ENCODE data around the gene RC3H1.

DNA sequence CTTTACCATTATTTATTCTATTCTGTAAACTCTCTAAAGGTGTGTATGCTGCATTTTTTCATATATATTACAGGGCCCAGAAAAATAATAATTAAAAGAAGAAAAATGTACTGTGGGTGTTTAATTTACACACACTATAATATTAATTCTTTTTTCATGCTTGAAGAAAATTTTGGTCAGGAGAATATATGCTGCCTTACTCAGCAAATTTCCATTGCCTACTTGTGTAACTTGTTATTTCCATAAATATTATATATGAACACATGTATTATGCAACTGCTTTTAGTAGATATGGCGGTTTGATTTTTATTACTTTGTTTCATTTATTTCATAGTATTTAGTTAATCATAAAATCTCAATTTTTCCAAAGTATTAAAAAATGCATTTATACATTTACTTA, 58.7 kb downstream of the RC3H1 start:
- no peak for TF ChIP-seq ZBTB33 (IDR thresholded peaks at IDR 0.05; ENCODE audit: borderline replicate concordance, low read depth)
- TF ChIP-seq FOXM1 (IDR thresholded peaks at IDR 0.05; ENCODE audit: low read depth) = no peak
- TF ChIP-seq, protein P1, sequence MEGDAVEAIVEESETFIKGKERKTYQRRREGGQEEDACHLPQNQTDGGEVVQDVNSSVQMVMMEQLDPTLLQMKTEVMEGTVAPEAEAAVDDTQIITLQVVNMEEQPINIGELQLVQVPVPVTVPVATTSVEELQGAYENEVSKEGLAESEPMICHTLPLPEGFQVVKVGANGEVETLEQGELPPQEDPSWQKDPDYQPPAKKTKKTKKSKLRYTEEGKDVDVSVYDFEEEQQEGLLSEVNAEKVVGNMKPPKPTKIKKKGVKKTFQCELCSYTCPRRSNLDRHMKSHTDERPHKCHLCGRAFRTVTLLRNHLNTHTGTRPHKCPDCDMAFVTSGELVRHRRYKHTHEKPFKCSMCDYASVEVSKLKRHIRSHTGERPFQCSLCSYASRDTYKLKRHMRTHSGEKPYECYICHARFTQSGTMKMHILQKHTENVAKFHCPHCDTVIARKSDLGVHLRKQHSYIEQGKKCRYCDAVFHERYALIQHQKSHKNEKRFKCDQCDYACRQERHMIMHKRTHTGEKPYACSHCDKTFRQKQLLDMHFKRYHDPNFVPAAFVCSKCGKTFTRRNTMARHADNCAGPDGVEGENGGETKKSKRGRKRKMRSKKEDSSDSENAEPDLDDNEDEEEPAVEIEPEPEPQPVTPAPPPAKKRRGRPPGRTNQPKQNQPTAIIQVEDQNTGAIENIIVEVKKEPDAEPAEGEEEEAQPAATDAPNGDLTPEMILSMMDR (IDR thresholded peaks at IDR 0.05) = no peak
- TF ChIP-seq JUND (IDR thresholded peaks at IDR 0.05) = no peak
- TF ChIP-seq, protein P2, sequence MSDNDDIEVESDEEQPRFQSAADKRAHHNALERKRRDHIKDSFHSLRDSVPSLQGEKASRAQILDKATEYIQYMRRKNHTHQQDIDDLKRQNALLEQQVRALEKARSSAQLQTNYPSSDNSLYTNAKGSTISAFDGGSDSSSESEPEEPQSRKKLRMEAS (IDR thresholded peaks at IDR 0.05; ENCODE audit: low read depth) = no peak
- no peak for TF ChIP-seq POLR2AphosphoS5 (IDR thresholded peaks at IDR 0.05; ENCODE audit: low read depth, low read length)
- TF ChIP-seq, protein P3, sequence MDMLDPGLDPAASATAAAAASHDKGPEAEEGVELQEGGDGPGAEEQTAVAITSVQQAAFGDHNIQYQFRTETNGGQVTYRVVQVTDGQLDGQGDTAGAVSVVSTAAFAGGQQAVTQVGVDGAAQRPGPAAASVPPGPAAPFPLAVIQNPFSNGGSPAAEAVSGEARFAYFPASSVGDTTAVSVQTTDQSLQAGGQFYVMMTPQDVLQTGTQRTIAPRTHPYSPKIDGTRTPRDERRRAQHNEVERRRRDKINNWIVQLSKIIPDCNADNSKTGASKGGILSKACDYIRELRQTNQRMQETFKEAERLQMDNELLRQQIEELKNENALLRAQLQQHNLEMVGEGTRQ (IDR thresholded peaks at IDR 0.05; ENCODE audit: borderline replicate concordance, low read depth, low read length) = no peak
- no peak for TF ChIP-seq FOXJ3 (CRISPR knock-in tag; IDR thresholded peaks at IDR 0.05)
- no peak for TF ChIP-seq ELF1 (IDR thresholded peaks at IDR 0.05)
- no peak for TF ChIP-seq RAD21 (IDR thresholded peaks at IDR 0.05; ENCODE audit: low read length)
- no peak for TF ChIP-seq USF1 (IDR thresholded peaks at IDR 0.05; ENCODE audit: borderline replicate concordance, low read depth)
- TF ChIP-seq GATA2 (CRISPR knock-in tag; IDR thresholded peaks at IDR 0.05) = no peak
- TF ChIP-seq SIN3A (IDR thresholded peaks at IDR 0.05; ENCODE audit: borderline replicate concordance, low read depth, low read length) = no peak
- no peak for TF ChIP-seq RFX5 (IDR thresholded peaks at IDR 0.05; ENCODE audit: low read length)
